HEK293T (cell line): ENCODE data around the gene HPCAL4.

Source experiments
- CTCF ChIA-PET: fragments of 350-600 bp; formaldehyde crosslinking; extraction: SDS; loops from one replicate; lab custom pipeline; 2021; ENCODE audit warnings: antibody characterized with exemption, inconsistent platforms; lab: Yijun Ruan, JAX
- POLR2A ChIA-PET: fragments of 350-600 bp; formaldehyde crosslinking; extraction: SDS; loops from one replicate; lab custom pipeline; 2020; ENCODE audit warnings: antibody characterized with exemption, inconsistent platforms; lab: Yijun Ruan, JAX
- DNase-seq: peaks from one replicate; pipeline ENCODE4 v3.0.0; 2012; ENCODE audit warnings: mixed read lengths; ENCODE audit errors: extremely low spot score
- ARNT ChIP-seq: fragments of 450-650 bp; IDR thresholded peaks from 2 replicates; pipeline ENCODE4 v1.6.1; 2017; ENCODE audit warnings: mild to moderate bottlenecking
- BHLHE40 ChIP-seq: fragments of 450-650 bp; IDR thresholded peaks from 2 replicates; pipeline ENCODE4 v1.6.1; 2016; ENCODE audit warnings: mild to moderate bottlenecking, moderate library complexity, borderline replicate concordance
- CTBP1 ChIP-seq: fragments of 450-650 bp; IDR thresholded peaks from 2 replicates; pipeline ENCODE4 v1.6.1; 2016; ENCODE audit warnings: borderline replicate concordance
- ELF4 ChIP-seq: fragments of 450-650 bp; IDR thresholded peaks from 2 replicates; pipeline ENCODE4 v1.6.1; 2017; ENCODE audit warnings: antibody characterized with exemption
- FOXA1 ChIP-seq: fragments of 450-650 bp; IDR thresholded peaks from 2 replicates; pipeline ENCODE4 v1.6.1; 2016; ENCODE audit warnings: mild to moderate bottlenecking
- FOXK2 ChIP-seq: fragments of 450-650 bp; IDR thresholded peaks from 2 replicates; pipeline ENCODE4 v1.6.1; 2016; ENCODE audit warnings: mild to moderate bottlenecking
- FOXM1 ChIP-seq: fragments of 450-650 bp; IDR thresholded peaks from 2 replicates; pipeline ENCODE4 v1.6.1; 2017; ENCODE audit warnings: mild to moderate bottlenecking, borderline replicate concordance
- HDGF ChIP-seq: fragments of 450-650 bp; IDR thresholded peaks from 2 replicates; pipeline ENCODE4 v1.6.1; 2017; ENCODE audit warnings: antibody characterized with exemption, borderline replicate concordance
- L3MBTL2 ChIP-seq: fragments of 450-650 bp; conservative IDR thresholded peaks from 2 replicates; pipeline ENCODE4 v1.6.1; 2016; ENCODE audit warnings: mild to moderate bottlenecking
- LEF1 ChIP-seq: fragments of 450-650 bp; IDR thresholded peaks from 2 replicates; pipeline ENCODE4 v1.6.1; 2017; ENCODE audit warnings: mild to moderate bottlenecking, borderline replicate concordance
- NFRKB ChIP-seq: fragments of 450-650 bp; IDR thresholded peaks from 2 replicates; pipeline ENCODE4 v1.6.1; 2016; ENCODE audit warnings: mild to moderate bottlenecking, moderate library complexity
- SP1 ChIP-seq: fragments of 450-650 bp; IDR thresholded peaks from 2 replicates; pipeline ENCODE4 v1.6.1; 2017
- SUZ12 ChIP-seq: fragments of 450-650 bp; IDR thresholded peaks from 2 replicates; pipeline ENCODE4 v1.6.1; 2016; ENCODE audit warnings: mild to moderate bottlenecking
- TARDBP ChIP-seq: fragments of 450-650 bp; IDR thresholded peaks from 2 replicates; pipeline ENCODE4 v1.6.1; 2016
- ZNF384 ChIP-seq: fragments of 450-650 bp; IDR thresholded peaks from 2 replicates; pipeline ENCODE4 v1.6.1; 2016
- TF ChIP-seq, protein P1 (sequence below): fragments of 450-650 bp; IDR thresholded peaks from 2 replicates; pipeline ENCODE4 v1.6.1; 2016

HPCAL4 gene

DNA sequence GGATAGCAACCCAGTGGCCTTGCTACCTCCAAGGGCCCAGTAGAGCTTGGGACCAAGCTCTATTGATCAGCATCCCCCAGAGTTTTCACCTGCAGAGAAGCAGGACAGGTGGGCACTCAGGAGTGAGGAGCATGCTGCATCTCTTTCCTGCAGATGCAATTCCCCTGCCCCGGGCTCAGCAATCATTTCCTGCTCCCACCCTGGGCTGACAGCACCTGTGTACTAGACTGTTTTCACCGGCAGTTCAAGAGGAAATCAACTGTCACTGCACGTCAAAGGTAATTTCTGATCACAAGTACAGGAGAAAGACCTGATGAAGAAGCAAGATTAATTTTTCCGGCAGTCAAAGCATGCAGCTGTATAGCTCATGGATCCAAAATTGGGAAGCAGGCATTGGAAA lies 10.5 kb downstream of the HPCAL4 start:
- ChIA-PET CTCF (interaction anchor here (1.4 to 1.9 kb wide), 2 partner anchors 9 to 23 kb away, joined by 4 to 8 read pairs; partner anchors contain the start of gene NT5C1A), POLR2A (interaction anchor here (1.4 kb wide), 1 partner anchor 10 kb away, joined by 6 read pairs; no protein-coding TSS in a partner anchor)
- no peak for DNase-seq
- TF ChIP-seq TARDBP (no peak), L3MBTL2 (no peak), FOXM1 (no peak), ARNT (no peak), BHLHE40 (no peak), SUZ12 (no peak), SP1 (no peak), NFRKB (no peak), FOXA1 (no peak), ZNF384 (no peak), CTBP1 (no peak), HDGF (no peak), ELF4 (no peak), FOXK2 (no peak), LEF1 (no peak)
- TF ChIP-seq, protein P1, sequence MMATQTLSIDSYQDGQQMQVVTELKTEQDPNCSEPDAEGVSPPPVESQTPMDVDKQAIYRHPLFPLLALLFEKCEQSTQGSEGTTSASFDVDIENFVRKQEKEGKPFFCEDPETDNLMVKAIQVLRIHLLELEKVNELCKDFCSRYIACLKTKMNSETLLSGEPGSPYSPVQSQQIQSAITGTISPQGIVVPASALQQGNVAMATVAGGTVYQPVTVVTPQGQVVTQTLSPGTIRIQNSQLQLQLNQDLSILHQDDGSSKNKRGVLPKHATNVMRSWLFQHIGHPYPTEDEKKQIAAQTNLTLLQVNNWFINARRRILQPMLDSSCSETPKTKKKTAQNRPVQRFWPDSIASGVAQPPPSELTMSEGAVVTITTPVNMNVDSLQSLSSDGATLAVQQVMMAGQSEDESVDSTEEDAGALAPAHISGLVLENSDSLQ = no peak

DNA sequence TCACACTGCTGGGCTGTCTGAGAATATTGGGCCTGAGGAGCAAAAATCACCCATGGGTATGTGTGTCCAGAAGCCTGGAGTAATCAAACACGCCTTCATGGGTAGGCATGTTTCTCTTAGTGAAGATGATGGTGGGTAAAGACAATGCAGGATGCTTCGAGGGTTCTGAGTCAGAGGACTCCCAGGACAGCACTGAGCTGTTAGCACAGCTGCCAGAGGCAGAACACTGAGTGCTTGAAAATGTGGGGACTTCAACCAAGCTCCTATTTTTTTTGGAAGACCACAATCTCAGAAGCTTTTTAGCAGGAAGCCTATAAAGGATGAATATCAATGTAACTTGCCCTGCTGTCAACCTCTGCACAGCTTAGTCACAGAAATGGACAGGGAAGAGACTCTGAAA lies 11.4 kb downstream of the HPCAL4 start:
- no peak for TF ChIP-seq TARDBP
- TF ChIP-seq BHLHE40 = no peak
- TF ChIP-seq FOXM1 = no peak
- no peak for TF ChIP-seq FOXK2
- TF ChIP-seq LEF1 = no peak
- TF ChIP-seq SUZ12 = no peak
- no peak for TF ChIP-seq ELF4
- TF ChIP-seq, protein P1 = no peak
- no peak for TF ChIP-seq SP1
- TF ChIP-seq HDGF = no peak
- TF ChIP-seq FOXA1 = no peak
- no peak for TF ChIP-seq CTBP1
- TF ChIP-seq L3MBTL2 = no peak
- CTCF ChIA-PET = interaction anchor here (0.8 kb wide), 1 partner anchor 22 kb away, joined by 3 read pairs; no protein-coding TSS in a partner anchor
- DNase-seq = no peak
- POLR2A ChIA-PET = no interaction called here

DNA sequence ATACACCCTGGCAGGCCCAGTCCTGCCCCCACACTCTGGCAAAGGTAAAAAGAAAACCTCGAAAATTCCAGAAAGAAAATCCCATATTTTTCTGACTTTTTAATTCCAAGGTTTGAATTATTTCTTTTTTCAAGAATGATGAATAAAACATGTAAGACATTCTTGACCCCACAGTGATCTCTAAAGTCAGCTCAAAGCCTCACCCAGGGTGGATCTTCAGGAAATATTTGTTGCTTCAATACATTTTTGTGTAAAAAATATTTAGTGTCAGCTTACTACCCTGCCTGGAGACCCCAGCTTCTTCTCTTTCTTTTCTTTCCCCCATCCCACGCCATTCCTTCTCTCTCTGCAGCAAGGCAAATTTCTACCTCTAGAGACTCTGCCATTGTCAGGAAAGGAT lies 12.3 kb downstream of the HPCAL4 start:
- no peak for DNase-seq
- ChIA-PET CTCF (no interaction called here), POLR2A (interaction anchor here (0.9 kb wide), 1 partner anchor 14 kb away, joined by 3 read pairs; no protein-coding TSS in a partner anchor)
- TF ChIP-seq BHLHE40 = no peak
- no peak for TF ChIP-seq TARDBP
- TF ChIP-seq CTBP1 = no peak
- no peak for TF ChIP-seq ZNF384
- TF ChIP-seq HDGF = no peak
- TF ChIP-seq, protein P1 = no peak
- no peak for TF ChIP-seq LEF1

DNA sequence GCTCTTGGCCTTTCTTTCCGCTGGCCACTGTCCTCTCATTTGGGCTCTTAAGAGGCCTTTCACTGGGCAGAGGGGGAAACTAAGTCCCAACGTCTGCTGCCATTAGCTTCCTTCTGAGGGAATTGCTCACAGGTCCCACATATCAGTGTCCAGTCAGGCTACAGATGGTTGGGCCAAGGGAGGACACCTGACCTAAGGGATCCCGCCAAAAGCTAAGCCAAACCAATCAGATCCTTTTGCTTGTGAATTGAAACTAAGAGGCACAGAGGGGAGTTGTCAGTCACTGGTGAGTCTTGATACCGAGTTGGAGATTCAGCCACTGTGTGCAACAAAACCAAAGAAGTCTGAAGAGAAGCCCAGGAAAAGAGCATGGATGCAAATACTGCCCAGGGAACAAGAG lies 13.6 kb downstream of the HPCAL4 start:
- TF ChIP-seq ZNF384 (no peak), SUZ12 (no peak)
- CTCF ChIA-PET = interaction anchor here (0.6 kb wide), 1 partner anchor 92 kb away, joined by 3 read pairs; no protein-coding TSS in a partner anchor
- POLR2A ChIA-PET = interaction anchor here (1.4 kb wide), 1 partner anchor 61 kb away, joined by 4 read pairs; the partner anchor contains the start of gene PPIE
- no peak for DNase-seq

DNA sequence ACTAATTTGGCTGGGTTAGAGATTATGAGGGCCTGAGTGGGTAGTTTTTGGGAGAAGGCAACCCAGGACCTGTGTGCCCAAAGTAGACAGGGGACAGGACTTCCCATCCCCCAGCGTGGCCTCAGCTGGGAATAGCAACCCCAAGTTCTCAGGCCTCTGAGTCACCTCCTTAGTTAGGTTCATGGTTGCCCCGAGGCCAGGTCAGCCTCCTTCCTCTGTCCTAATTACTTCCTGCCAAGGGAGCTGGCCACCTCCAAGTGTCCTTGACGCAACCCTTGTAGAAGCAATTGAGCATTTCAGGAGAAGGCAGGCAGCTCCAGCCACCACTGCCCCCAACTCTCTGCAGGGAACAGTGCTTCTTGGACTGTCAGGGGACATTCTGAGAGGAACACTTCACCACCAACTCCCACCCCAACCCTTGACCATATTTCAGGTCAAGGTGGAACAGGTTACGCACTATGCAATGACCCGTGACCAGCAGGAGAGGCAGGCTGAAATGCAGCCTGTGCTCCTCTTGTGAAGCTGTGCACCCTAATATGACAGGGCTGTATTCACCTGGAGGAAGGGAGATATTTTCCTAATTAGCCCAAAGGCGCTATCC lies 14.2 kb downstream of the HPCAL4 start:
- POLR2A ChIA-PET = interaction anchor here (1.4 kb wide), 1 partner anchor 61 kb away, joined by 4 read pairs; the partner anchor contains the start of gene PPIE
- DNase-seq = no peak
- TF ChIP-seq FOXK2 = no peak
- TF ChIP-seq TARDBP = no peak
- TF ChIP-seq FOXM1 = no peak
- TF ChIP-seq LEF1 = no peak
- TF ChIP-seq, protein P1 = no peak
- TF ChIP-seq NFRKB = no peak
- TF ChIP-seq SP1 = no peak
- no peak for TF ChIP-seq ZNF384
- CTCF ChIA-PET = interaction anchor here (0.6 kb wide), 1 partner anchor 91 kb away, joined by 3 read pairs; no protein-coding TSS in a partner anchor

DNA sequence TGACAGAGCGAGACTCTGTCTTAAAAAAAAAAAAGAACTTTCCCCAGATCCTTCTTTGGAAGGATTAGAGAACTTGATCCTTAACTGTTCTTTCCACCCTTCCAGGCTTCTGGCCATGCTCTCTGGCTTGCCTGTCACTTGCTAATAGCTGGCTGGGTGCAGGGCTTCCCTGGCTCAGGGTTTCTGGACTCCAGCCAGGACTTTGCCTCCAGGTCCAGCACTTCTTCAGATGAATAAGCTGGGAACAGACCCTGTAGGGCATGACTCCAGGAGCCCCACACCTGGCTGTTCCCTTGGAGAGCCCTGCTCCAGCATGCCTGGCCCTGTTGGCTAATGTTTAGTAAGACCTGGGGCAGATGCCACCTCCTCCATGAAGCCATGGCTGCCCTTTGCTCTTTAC lies 16.0 kb downstream of the HPCAL4 start:
- ChIA-PET CTCF (interaction anchor here (0.6 to 0.8 kb wide), 3 partner anchors 17 to 298 kb away, joined by 3 to 4 read pairs (median 3); no protein-coding TSS in a partner anchor), POLR2A (no interaction called here)
- DNase-seq = no peak
- TF ChIP-seq HDGF (no peak), SP1 (no peak), L3MBTL2 (no peak), ZNF384 (no peak), FOXK2 (no peak), CTBP1 (no peak), ELF4 (no peak), SUZ12 (no peak), TARDBP (no peak), FOXM1 (no peak), FOXA1 (no peak), NFRKB (no peak), ARNT (no peak), BHLHE40 (no peak), LEF1 (no peak)
- TF ChIP-seq, protein P1 = no peak
